H1 (cell line): Measurements from ENCODE around the gene PEPD.

Experiments
- BRCA1 ChIP-seq: IDR thresholded peaks from 2 replicates; pipeline ENCODE4 v1.6.1; 2012; ENCODE audit warnings: low read depth, low read length, improper control_type of control experiment
- POLR2A ChIP-seq, 2 experiments: IDR thresholded peaks; 1 replicate in 1 of 2; 2 replicates in 1 of 2; pipeline ENCODE4 v1.6.1; 2011; ENCODE audit warnings: low read depth in 2 of 2, low read length in 2 of 2, mild to moderate bottlenecking in 2 of 2; ENCODE audit errors: control extremely low read depth in 1 of 2
- RFX5 ChIP-seq: IDR thresholded peaks from 2 replicates; pipeline ENCODE4 v1.6.1; 2011; ENCODE audit warnings: low read depth, low read length, improper control_type of control experiment, borderline replicate concordance
- SIN3A ChIP-seq, 2 experiments: IDR thresholded peaks in 1 of 2; conservative IDR thresholded peaks in 1 of 2; 2 replicates each; pipeline ENCODE4 v1.6.1; 2011 to 2012; ENCODE audit warnings: low read length in 2 of 2, improper control_type of control experiment in 1 of 2, low read depth in 1 of 2, mild to moderate bottlenecking in 1 of 2
- SP1 ChIP-seq: IDR thresholded peaks from 2 replicates; pipeline ENCODE4 v1.6.1; 2011; ENCODE audit warnings: low read depth, low read length
- SRF ChIP-seq: IDR thresholded peaks from 2 replicates; pipeline ENCODE4 v1.6.1; 2011; ENCODE audit warnings: mild to moderate bottlenecking, low read depth, low read length, moderate library complexity
- TCF12 ChIP-seq: IDR thresholded peaks from 2 replicates; pipeline ENCODE4 v1.6.1; 2011; ENCODE audit warnings: low read depth, mild to moderate bottlenecking, low read length
- TEAD4 ChIP-seq: IDR thresholded peaks from 2 replicates; pipeline ENCODE4 v1.6.1; 2012; ENCODE audit warnings: low read depth, low read length, inconsistent platforms, mixed read lengths
- YY1 ChIP-seq: IDR thresholded peaks from 2 replicates; pipeline ENCODE4 v1.6.1; 2011; ENCODE audit warnings: low read depth, mild to moderate bottlenecking, low read length
- TF ChIP-seq, protein P1 (sequence below): IDR thresholded peaks from 2 replicates; pipeline ENCODE4 v1.6.1; 2012; ENCODE audit warnings: inconsistent platforms
- TF ChIP-seq, protein P2 (sequence below), 3 experiments: IDR thresholded peaks; 1 replicate in 2 of 3; 2 replicates in 1 of 3; pipeline versions ENCODE4 v1.5.1 to v1.6.1; 2011; ENCODE audit warnings: low read length in 3 of 3, mild to moderate bottlenecking in 3 of 3, inconsistent platforms in 2 of 3, low read depth in 1 of 3, moderate library complexity in 1 of 3; ENCODE audit not compliant: insufficient read depth in 1 of 3; ENCODE audit errors: control extremely low read depth in 1 of 3

DNA sequence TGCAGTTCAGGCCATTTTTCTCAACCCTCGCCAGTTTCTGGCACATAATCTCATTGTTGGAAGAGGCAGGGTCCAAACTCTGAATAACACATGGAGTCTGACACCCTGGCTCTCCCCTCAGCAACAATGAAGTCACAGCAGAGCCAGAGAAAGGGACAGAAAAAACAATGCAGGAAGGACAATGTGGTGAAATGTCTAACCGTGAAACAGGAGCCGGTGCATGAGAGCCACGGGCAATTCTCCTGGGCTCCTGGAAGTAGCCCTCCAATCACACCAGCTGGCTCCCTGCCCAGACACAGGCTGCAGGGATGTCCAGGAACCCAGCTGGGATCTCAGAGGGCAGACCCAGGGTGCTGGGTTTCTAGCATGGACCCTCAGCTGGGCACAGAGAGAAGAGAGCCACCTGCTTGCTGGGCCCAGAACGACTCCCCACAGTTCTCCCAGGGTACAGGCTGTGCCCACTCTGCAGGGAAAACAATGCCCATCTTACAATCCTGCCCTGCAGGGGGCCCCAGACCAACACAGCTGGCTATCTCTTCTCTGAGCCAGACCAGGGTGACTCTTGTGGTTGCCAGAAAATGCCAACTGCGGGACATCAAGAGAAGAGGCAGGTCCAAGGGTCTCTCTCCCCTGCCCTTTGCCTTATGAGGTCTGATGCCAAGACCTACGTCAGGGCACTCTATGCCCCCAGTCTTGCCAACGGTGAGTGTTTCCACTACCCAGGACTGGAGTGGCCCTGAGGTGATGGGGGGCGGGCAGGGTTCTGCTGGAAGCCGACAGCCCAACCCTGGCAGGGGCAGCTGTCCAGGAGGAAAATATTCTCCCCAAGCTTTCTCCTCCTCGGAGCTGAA lies 83.5 kb downstream of the PEPD start:
- no peak for TF ChIP-seq BRCA1
- TF ChIP-seq YY1 = no peak
- TF ChIP-seq, protein P1, sequence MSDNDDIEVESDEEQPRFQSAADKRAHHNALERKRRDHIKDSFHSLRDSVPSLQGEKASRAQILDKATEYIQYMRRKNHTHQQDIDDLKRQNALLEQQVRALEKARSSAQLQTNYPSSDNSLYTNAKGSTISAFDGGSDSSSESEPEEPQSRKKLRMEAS = no peak
- TF ChIP-seq SP1 = no peak
- no peak for TF ChIP-seq POLR2A (IDR thresholded peaks at IDR 0.05; ENCODE audit: control extremely low read depth in 1 of 2, low read depth in 2 of 2, low read length in 2 of 2)
- TF ChIP-seq RFX5 = no peak
- no peak for TF ChIP-seq SRF
- no peak for TF ChIP-seq TCF12
- TF ChIP-seq, protein P2, sequence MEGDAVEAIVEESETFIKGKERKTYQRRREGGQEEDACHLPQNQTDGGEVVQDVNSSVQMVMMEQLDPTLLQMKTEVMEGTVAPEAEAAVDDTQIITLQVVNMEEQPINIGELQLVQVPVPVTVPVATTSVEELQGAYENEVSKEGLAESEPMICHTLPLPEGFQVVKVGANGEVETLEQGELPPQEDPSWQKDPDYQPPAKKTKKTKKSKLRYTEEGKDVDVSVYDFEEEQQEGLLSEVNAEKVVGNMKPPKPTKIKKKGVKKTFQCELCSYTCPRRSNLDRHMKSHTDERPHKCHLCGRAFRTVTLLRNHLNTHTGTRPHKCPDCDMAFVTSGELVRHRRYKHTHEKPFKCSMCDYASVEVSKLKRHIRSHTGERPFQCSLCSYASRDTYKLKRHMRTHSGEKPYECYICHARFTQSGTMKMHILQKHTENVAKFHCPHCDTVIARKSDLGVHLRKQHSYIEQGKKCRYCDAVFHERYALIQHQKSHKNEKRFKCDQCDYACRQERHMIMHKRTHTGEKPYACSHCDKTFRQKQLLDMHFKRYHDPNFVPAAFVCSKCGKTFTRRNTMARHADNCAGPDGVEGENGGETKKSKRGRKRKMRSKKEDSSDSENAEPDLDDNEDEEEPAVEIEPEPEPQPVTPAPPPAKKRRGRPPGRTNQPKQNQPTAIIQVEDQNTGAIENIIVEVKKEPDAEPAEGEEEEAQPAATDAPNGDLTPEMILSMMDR (IDR thresholded peaks at IDR 0.05; ENCODE audit: control extremely low read depth in 1 of 3, insufficient read depth in 1 of 3, low read depth in 1 of 3, low read length in 3 of 3) = no peak
- no peak for TF ChIP-seq SIN3A (conservative IDR thresholded peaks at IDR 0.05 in 1 of 2, IDR thresholded peaks at IDR 0.05 in 1 of 2; ENCODE audit: low read depth in 1 of 2, low read length in 2 of 2)
- TF ChIP-seq TEAD4 = no peak
